ENCODE data around the gene MOB2.

MOB2 gene

DNA sequence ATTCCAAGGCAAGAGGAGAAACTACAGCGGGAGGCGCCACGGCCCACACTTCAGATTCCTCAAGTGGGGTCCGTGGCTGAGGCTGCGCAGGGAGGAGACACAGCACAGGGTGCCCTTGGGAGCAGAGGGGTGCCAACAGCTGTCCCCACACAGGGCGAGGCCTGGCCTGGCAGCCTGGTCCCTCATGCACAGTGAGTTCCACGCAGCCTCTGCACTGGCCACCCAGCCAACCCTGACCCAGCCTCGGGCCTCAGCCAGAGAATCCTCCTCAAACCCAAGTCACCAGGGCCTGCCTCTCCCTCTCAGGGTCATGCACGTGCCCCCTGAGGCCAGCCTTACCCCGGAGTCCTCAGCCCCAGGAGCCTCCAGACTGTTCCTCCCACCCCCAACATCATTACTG lies 22.4 kb upstream of the MOB2 start:
- TF ChIP-seq, protein P1, sequence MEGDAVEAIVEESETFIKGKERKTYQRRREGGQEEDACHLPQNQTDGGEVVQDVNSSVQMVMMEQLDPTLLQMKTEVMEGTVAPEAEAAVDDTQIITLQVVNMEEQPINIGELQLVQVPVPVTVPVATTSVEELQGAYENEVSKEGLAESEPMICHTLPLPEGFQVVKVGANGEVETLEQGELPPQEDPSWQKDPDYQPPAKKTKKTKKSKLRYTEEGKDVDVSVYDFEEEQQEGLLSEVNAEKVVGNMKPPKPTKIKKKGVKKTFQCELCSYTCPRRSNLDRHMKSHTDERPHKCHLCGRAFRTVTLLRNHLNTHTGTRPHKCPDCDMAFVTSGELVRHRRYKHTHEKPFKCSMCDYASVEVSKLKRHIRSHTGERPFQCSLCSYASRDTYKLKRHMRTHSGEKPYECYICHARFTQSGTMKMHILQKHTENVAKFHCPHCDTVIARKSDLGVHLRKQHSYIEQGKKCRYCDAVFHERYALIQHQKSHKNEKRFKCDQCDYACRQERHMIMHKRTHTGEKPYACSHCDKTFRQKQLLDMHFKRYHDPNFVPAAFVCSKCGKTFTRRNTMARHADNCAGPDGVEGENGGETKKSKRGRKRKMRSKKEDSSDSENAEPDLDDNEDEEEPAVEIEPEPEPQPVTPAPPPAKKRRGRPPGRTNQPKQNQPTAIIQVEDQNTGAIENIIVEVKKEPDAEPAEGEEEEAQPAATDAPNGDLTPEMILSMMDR (IDR thresholded peaks at IDR 0.05; ENCODE audit: low read depth, low read length) = no peak
- in situ Hi-C loops (cut with HindIII; ENCODE audit: low sequenced_read_pairs) = no loop called here
- DNase-seq (ENCODE audit: low read depth, low spot score) = no peak
- no peak overlapping the region for H3K4me3 ChIP-seq (ENCODE audit: low read depth, low read length)

DNA sequence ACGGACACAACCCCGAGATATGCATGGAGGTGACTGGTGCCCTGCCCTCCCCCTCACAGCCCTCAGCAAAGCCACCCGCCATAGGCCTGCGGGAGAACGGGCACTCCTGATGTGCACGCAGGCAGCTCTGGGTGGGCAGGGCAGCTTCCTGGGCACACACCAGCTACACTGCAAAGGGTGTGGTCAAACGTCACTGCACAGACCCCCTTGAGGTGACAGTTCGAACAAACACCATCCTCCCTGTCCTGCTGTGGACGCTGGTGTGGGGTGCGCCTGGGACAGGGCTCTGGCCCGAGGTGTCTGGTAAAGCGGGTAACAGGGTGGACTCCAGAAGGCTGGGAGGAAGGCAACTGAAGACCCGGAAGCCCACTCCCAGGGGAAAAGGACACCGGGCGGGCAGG lies 21.9 kb upstream of the MOB2 start:
- H3K4me3 ChIP-seq (ENCODE audit: low read depth, low read length) = no peak overlapping the region
- TF ChIP-seq, protein P1 (IDR thresholded peaks at IDR 0.05; ENCODE audit: low read depth, low read length) = no peak
- no peak for DNase-seq (ENCODE audit: low read depth, low spot score)
- in situ Hi-C loops (cut with HindIII; ENCODE audit: low sequenced_read_pairs) = no loop called here

DNA sequence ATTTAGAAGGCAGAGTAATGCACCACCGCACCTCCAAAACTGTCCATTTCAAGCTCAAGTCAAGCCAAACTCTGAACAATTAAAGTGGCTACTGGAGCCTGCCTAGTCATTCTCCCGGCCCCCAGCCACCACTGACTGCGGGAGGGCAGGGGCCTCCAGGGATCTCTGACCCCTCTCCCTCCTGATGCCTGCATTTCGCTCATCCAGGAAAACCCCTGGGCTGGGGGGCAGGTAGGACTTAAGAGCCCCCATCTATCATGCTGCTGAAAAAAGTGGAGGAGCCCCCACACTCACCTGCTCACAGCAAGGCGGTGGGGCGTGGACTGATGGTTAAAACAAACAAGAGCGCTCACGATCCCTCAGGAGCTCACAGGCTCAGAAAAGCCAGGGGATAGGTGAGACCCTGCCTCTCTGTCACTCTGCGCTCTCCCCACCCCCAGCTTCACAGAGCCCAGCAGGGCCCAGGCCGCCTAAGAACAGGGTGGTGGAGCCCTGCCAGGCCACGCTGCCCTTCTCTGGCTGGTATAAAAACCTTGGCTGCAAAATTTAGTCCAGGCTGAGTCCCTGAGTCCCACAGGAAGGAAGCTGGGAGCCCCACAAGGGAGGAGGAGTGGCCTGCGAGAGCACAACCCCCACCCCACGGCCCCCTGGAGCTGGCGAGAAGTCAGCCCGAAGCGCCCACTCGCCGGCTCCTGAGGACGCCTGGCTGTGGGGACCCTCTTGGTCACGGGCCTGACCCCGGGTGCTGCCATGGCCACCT lies 21.0 kb upstream of the MOB2 start:
- H3K4me3 ChIP-seq (ENCODE audit: low read depth, low read length) = no peak overlapping the region
- DNase-seq (ENCODE audit: low read depth, low spot score) = no peak
- TF ChIP-seq, protein P1 (IDR thresholded peaks at IDR 0.05; ENCODE audit: low read depth, low read length) = no peak
- in situ Hi-C loops (cut with HindIII; ENCODE audit: low sequenced_read_pairs) = no loop called here

DNA sequence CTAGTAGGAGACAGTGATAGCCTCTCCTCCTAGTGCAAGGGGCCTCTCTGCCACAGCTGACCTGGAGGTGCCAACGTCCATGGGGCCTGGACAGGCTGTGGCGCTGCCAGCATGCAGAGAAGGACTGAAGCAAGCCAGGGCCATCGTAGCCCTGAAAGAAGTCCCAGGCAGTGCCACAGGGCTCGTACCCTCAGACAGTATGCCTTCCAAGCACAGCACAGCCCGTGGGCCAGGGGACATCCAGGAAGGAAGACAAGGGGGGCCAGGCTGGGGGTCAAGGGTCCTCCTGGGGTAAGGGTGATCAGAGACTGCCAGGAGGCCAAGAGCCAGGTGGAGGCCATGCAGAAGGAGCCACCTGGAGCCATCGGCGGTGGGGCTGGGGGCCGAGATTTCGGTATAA lies 20.4 kb upstream of the MOB2 start:
- in situ Hi-C loops (cut with HindIII; ENCODE audit: low sequenced_read_pairs) = no loop called here
- TF ChIP-seq, protein P1 (IDR thresholded peaks at IDR 0.05; ENCODE audit: low read depth, low read length) = no peak
- no peak overlapping the region for H3K4me3 ChIP-seq (ENCODE audit: low read depth, low read length)
- no peak for DNase-seq (ENCODE audit: low read depth, low spot score)

DNA sequence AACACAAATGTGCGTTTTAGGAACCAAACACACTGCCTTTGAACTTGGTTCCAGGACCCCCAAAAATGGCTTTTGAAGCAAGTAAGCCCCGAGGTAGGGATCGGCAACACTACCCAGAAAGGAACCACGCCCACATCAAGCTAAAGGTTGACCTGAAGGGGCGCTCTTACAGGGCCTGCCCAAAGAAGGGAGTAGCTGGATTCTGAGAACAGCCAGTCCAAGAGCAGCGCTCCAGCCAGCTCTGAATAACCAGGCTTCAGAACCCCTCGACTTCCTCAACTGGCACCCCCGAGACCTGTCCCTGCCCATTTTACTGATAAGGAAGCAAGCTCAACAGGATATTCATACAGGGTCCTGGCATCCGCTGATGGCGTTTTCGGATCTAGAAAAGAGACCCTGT lies 18.9 kb upstream of the MOB2 start:
- DNase-seq (ENCODE audit: low read depth, low spot score) = no peak
- TF ChIP-seq, protein P1 (IDR thresholded peaks at IDR 0.05; ENCODE audit: low read depth, low read length) = no peak
- in situ Hi-C loops (cut with HindIII; ENCODE audit: low sequenced_read_pairs) = no loop called here
- H3K4me3 ChIP-seq (ENCODE audit: low read depth, low read length) = no peak overlapping the region

DNA sequence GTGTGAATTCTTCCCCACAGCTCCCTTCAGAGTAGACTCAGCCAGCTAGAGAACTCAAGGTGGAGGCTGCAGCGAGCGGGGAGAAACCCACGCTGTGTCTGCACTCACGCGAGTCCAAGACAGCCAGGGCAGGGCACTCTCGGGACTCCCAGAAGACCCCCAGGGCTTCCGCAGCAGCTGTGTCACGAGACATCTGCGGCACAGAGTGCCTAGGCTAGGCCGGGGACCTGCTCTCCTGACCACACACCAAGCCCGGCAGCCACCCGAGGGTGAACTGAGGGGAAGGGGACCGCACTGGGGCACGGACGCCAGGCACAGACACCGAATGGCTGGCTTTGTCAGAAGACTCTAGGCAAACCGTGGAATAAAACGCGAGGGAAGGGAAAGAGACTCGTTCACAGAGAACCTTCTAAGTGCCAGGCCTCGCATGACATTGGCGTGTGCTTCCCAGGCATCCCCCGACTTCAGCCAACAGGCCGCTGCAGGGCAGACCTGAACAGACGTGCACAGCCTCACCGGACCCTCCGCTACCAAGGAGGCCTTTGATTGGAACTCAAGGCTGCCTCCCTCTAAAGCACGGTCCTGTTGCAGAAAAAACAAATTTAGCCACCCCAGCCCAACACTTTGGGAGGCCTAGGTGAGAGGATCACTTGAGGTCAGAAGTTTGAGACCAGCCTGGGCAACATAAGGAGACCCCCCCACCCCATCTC lies 18.2 kb upstream of the MOB2 start:
- H3K4me3 ChIP-seq (ENCODE audit: low read depth, low read length) = no peak overlapping the region
- TF ChIP-seq, protein P1 (IDR thresholded peaks at IDR 0.05; ENCODE audit: low read depth, low read length) = no peak
- in situ Hi-C loops (cut with HindIII; ENCODE audit: low sequenced_read_pairs) = no loop called here
- no peak for DNase-seq (ENCODE audit: low read depth, low spot score)

Data from astrocyte of the spinal cord (primary cell).